K562 (cell line): ENCODE results near the gene MMAB. TPM values are rescaled to one million over a fixed set of nuclear protein-coding genes. Genes with fewer than 3 reads are reported as not detected.

ENCODE experiments used
- ATAC-seq: fragments of 200-7000 bp; cut with Tn5 transposase; 3 replicates; pipeline ENCODE4 v1.9.1; 2020; ENCODE audit warnings: moderate library complexity
- BruUV-seq: library from RNA; stranded (reverse); fragments of 400-500 nt; replicated peaks from 2 replicates; lab custom pipeline; 2021; lab: Mats Ljungman, UMichigan
- CTCF ChIA-PET: fragments of 300-600 bp; formaldehyde crosslinking; extraction: SDS; loops from one replicate; lab custom pipeline; 2021; ENCODE audit warnings: low intra/inter-chr PET ratio; lab: Yijun Ruan, JAX
- POLR2A ChIA-PET: fragments of 300-600, 350-650 bp; sonication (Branson Sonifier 250); formaldehyde crosslinking; extraction: SDS; loops from one replicate; lab custom pipeline; 2021; ENCODE audit warnings: antibody characterized with exemption, inconsistent platforms; lab: Yijun Ruan, JAX
- DNase-seq, 4 experiments: peaks; one replicate each; pipeline versions ENCODE4 v3.0.0 to v3.0.0-alpha.2; 2011 to 2018; ENCODE audit warnings: low spot score in 3 of 4, mixed read lengths in 3 of 4; ENCODE audit errors: extremely low read depth in 1 of 4
- FAIRE-seq: peaks from 2 replicates; lab custom pipeline; 2011; peaks lifted over from hg19 to GRCh38; lab: Jason Lieb, UNC
- H2AFZ ChIP-seq: 2 replicates; pipeline ENCODE4 v1.6.0; 2011; ENCODE audit warnings: low read depth, low read length, control low read depth, inconsistent platforms
- H3K27ac ChIP-seq: fragments of 200-600 bp; 3 replicates; pipeline ENCODE4 v1.8.0; 2011; ENCODE audit warnings: low read depth, mild to moderate bottlenecking, control low read depth, inconsistent platforms, low read length, moderate library complexity, mixed read lengths; ENCODE audit errors: extremely low read depth
- H3K27me3 ChIP-seq, 2 experiments: fragments of 300-600 bp in 1 of 2; 2 replicates in 1 of 2; 3 replicates in 1 of 2; pipeline versions ENCODE4 v1.6.0 to v1.8.0; 2011; ENCODE audit warnings: inconsistent platforms in 2 of 2, low read length in 2 of 2, mild to moderate bottlenecking in 1 of 2, mixed read lengths in 1 of 2, moderate library complexity in 1 of 2; ENCODE audit not compliant: control insufficient read depth in 2 of 2, insufficient read depth in 2 of 2
- H3K36me3 ChIP-seq: fragments of 300-600 bp; 3 replicates; pipeline ENCODE4 v1.8.0; 2011; ENCODE audit warnings: mild to moderate bottlenecking, low read length, inconsistent platforms; ENCODE audit not compliant: control insufficient read depth, insufficient read depth
- H3K4me1 ChIP-seq, 2 experiments: fragments of 200-600 bp in 1 of 2; replicated peaks in 1 of 2; 2 replicates in 1 of 2; 3 replicates in 1 of 2; pipeline versions ENCODE4 v1.5.1 to v1.8.0; 2011; ENCODE audit warnings: inconsistent platforms in 2 of 2, low read length in 2 of 2, mild to moderate bottlenecking in 1 of 2, mixed read lengths in 1 of 2, moderate library complexity in 1 of 2; ENCODE audit not compliant: control insufficient read depth in 2 of 2, insufficient read depth in 2 of 2
- H3K4me2 ChIP-seq: 2 replicates; pipeline ENCODE4 v1.6.1; 2011; ENCODE audit warnings: low read length, control low read depth, inconsistent platforms, mixed read lengths; ENCODE audit not compliant: insufficient read depth
- H3K4me3 ChIP-seq: fragments of 200-600 bp; sonication (generic), shearing (Covaris generic); 2 replicates; pipeline ENCODE4 v1.5.1; 2016; ENCODE audit warnings: control low read depth, inconsistent platforms
- H3K79me2 ChIP-seq: fragments of 200-600 bp; 3 replicates; pipeline ENCODE4 v1.8.0; 2011; ENCODE audit warnings: low read length, inconsistent platforms; ENCODE audit not compliant: control insufficient read depth, insufficient read depth
- H3K9ac ChIP-seq, 2 experiments: 2 replicates each; pipeline versions ENCODE4 v1.6.0 to v1.6.1; 2011; ENCODE audit warnings: low read depth in 2 of 2, low read length in 2 of 2, control low read depth in 1 of 2, inconsistent platforms in 1 of 2, mild to moderate bottlenecking in 1 of 2, mixed read lengths in 1 of 2; ENCODE audit not compliant: insufficient read depth in 1 of 2
- H3K9me1 ChIP-seq: one replicate; pipeline ENCODE4 v1.6.0; 2011; ENCODE audit warnings: inconsistent platforms, mild to moderate bottlenecking, low read length, moderate library complexity; ENCODE audit not compliant: control insufficient read depth, insufficient read depth
- H3K9me3 ChIP-seq: replicated peaks from 2 replicates; pipeline ENCODE4 v1.5.1; 2011; ENCODE audit warnings: low read depth, low read length, inconsistent platforms; ENCODE audit not compliant: control insufficient read depth, insufficient read depth
- H4K20me1 ChIP-seq: replicated peaks from 2 replicates; pipeline ENCODE4 v1.6.1; 2011; ENCODE audit warnings: low read length, inconsistent platforms, mixed read lengths; ENCODE audit not compliant: control insufficient read depth, insufficient read depth
- HCFC1 ChIP-seq: IDR thresholded peaks from 2 replicates; pipeline ENCODE4 v1.6.1; 2012; ENCODE audit warnings: low read depth, low read length, improper control_type of control experiment
- POLR2G ChIP-seq: fragments of 200-400 bp; formaldehyde crosslinking; IDR thresholded peaks from 2 replicates; pipeline ENCODE4 v1.6.1; 2017; ENCODE audit warnings: low read depth, mild to moderate bottlenecking, antibody characterized with exemption, low read length, moderate library complexity
- USF1 ChIP-seq: sonication (generic); formaldehyde crosslinking; IDR thresholded peaks from 2 replicates; pipeline ENCODE4 v1.9.0; 2022; ENCODE audit warnings: mild to moderate bottlenecking, missing genetic modification reagents
- whole genome bisulfite sequencing: fragments of 100-300 bp; shearing (Covaris generic); methylation state at CpG from one replicate; pipeline ENCODE4 v1.1.6; 2016; ENCODE audit warnings: low coverage, mixed read lengths; ENCODE audit not compliant: insufficient coverage; ENCODE audit errors: missing lambda C conversion rate; 5-methylcytosine and 5-hydroxymethylcytosine counted together
- in situ Hi-C: fragments of 300-500 bp; cut with MboI; formaldehyde crosslinking; loops from 4 replicates; pipeline ENCODE4 v1.15.0; 2018; ENCODE audit warnings: inconsistent platforms, mixed read lengths
- intact Hi-C: fragments of 100-400 bp; cut with micrococcal nuclease; formaldehyde crosslinking; loops from 2 replicates; pipeline ENCODE4 v1.14.2; 2022
- polyA plus RNA-seq, 8 experiments: library from polyadenylated mRNA; depleted of rRNA in 4 of 8; stranded (reverse) in 5 of 8; unstranded in 3 of 8; fragments of >200 nt; fragmentation: Nextera tagmentation in 2 of 8; fragmentation: Illumina TruSeq in 1 of 8; extraction: Ambion mirVana in 2 of 8; extraction: Trizol in 1 of 8; gene quantifications; 2 replicates each; pipeline versions ENCODE4 v1.2.1 to v1.2.3, GENCODE V29; 2011 to 2014; ENCODE audit warnings: inconsistent platforms in 1 of 8, missing spikeins in 1 of 8
- total RNA-seq, 7 experiments: library from RNA; depleted of rRNA in 6 of 7; stranded (reverse); fragments of >200 nt in 6 of 7; fragmentation: Illumina TruSeq in 2 of 7; extraction: Trizol in 2 of 7; gene quantifications; 2 replicates each; pipeline versions ENCODE4 v1.2.1 to v1.2.3, GENCODE V29; 2011 to 2021; ENCODE audit warnings: low replicate concordance in 1 of 7

MMAB gene
- total and polyA plus RNA-seq, 9 of the 15 experiments (the other 6 are each of a cell fraction or from before 2014, with no cell fraction given) = 9.5 to 76.1 (median 46.2) TPM

DNA sequence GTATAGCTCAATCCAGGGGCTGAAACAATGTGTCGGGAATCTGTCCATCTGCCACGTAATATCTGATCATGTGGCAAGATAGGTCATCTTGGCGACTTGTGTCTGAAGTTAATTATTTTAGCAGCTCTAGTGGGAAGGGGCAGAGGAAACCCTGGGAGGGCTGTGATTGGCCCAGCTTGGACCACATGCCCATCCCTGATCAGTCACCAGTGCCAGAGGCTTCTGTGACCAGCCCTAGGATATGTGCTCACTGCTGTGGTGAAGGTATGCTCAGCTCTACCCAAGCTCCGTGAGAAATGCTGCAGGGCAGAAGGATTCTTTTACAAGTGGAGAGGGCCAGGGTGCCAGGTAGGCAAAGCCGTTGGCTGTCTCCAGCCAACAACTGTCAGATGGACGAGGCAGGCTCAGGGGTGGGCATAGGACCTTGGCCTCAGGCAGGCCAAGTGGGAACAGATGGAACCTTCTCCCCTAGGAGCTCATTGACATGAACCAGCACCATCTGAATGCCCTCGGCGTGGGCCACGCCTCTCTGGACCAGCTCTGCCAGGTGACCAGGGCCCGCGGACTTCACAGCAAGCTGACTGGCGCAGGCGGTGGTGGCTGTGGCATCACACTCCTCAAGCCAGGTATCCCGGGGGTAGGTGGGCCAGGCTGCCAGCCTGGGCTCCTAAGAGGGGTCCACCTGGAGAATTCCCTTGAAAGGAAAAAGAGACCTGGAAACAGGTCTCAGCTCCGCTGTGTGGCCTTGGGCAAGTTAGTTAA lies 21.4 kb upstream of the MMAB start:
- no peaks in the 10 kb centered on the region for H3K9me1 ChIP-seq
- intact Hi-C loops (loop anchor here (10.0 kb wide), 2 partner anchors 80 to 120 kb away; partner anchors contain the start of gene FAM222A), in situ Hi-C loops (loop anchor here (5.0 kb wide), 1 partner anchor 183 kb away; no protein-coding TSS in a partner anchor)
- H3K36me3 ChIP-seq = peaks cover 49% of the 10 kb centered on the region; the same call in 2 of the 3 replicates
- 78% methylated on average over 9 of the region's 15 CpGs for WGBS
- H3K4me2 ChIP-seq = no peak overlapping the region
- TF ChIP-seq HCFC1 = no peak
- peak; percentile 60 for TF ChIP-seq POLR2G
- TF ChIP-seq USF1 (CRISPR knock-in tag) = peak; percentile 40
- H3K4me1 ChIP-seq = peaks cover 4 to 16% of the 10 kb centered on the region in 2 experiments; a peak in 3 of 5 replicates
- ChIA-PET POLR2A (interaction anchor here (0.6 to 3.5 kb wide), 8 partner anchors 8 to 270 kb away, joined by 3 to 11 read pairs (median 4); partner anchors contain the start of genes MMAB and MVK), CTCF (no interaction called here)
- no peak for DNase-seq
- no peaks in the 10 kb centered on the region for H3K79me2 ChIP-seq
- no peak overlapping the region for H2AFZ ChIP-seq
- H4K20me1 ChIP-seq = peaks cover 18% of the 10 kb centered on the region; the same call in 1 of the 2 replicates
- H3K9me3 ChIP-seq = no peaks in the 10 kb centered on the region
- peak overlapping the region in 1 of 2 experiments; percentile 55; a peak in 2 of 4 replicates for H3K9ac ChIP-seq
- H3K27ac ChIP-seq = no peak overlapping the region
- no peak for FAIRE-seq
- no peak for ATAC-seq
- no TSS peak for BruUV-seq
- H3K27me3 ChIP-seq = no peaks in the 10 kb centered on the region
- no peak overlapping the region for H3K4me3 ChIP-seq
